Activated gamma-delta T cell (primary cell): Measurements from ENCODE around the gene MAGIX.

ENCODE experiments used
- DNase-seq: peaks from one replicate; lab custom pipeline; 2025; lab: John Stamatoyannopoulos, UW

The MAGIX gene

DNA sequence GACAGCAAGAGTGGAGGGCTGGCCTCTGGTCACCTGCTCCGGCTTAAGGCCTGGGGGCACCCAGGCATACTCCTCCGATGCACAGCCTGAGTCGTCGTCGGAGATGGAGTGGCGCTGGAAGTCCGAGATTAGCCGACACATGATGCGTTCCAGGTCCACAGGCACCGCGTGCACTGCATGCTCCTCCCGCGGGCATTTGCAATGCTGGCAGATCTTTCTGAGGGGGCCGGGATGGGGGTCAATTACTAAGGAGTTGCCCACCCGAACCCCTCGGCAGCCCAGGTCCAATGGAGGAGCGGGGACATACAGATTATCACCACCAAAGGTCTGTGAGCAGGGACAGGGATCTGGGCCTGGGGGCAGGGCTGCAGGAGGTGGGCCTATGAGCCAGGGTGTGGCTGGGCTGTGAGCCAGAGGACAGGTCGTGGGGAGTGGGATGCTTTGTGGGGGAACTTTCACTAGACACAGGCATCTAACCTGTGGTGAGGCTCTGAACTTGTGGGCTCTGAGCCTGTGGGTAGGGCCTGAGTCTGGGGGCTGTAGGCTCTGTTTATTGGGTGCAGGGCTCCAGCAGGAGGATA, 21.2 kb downstream of the MAGIX start:
- no peak for DNase-seq

- no peak for DNase-seq
These were observed 22.0 kb downstream of the MAGIX start for GRCh38 chrX:49184294-49185281.

DNA sequence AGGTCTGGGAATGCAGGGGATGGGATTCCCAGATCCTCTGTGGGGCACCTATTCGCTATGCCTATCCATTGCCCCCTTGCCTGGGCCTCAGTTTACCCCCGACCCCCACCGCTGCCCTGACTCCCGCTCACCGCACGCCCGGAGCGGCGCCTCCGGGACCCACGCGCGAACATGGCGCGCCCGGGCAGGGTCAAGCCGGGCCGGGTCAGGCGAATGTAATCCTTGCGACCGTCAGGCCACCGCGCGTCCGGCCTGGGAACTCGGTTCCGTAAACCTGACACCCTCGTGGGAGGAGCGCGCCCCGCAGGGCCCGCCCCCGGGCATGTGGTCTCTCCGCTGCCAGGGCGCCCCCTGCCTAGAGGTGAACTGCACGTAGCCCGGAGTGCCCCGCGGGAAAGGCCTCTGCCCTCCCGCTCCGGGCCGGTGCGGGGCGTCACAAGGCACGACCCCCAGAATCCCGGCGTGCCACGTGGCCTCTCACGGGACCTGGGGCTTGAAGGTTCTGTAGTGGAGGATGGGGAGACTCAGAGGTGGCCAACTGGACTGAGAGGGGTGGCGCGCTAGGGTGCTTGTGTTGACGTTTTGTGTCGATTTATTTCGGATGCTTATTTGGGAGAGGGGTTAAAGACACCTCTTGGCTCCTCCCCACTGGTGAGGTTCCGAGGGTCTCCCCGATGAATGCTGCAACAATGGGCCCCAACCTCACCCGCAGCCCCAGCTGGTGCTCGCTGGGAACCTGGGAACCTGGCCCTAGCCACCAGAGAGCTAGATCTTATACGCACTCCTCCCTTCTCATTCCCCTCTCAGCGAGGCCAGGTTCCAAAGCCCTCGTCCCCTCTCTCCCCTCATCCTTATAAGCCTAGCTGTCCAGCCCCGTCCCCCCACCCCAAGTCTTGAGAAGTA, 23.8 kb downstream of the MAGIX start, which contains the start of gene PRICKLE3:
PRICKLE3 (minus strand) TSS at position 249 of the 903 bp plus-strand sequence; CDS start at position 173, 76 bp downstream.
- DNase-seq = peak; percentile 51

DNA sequence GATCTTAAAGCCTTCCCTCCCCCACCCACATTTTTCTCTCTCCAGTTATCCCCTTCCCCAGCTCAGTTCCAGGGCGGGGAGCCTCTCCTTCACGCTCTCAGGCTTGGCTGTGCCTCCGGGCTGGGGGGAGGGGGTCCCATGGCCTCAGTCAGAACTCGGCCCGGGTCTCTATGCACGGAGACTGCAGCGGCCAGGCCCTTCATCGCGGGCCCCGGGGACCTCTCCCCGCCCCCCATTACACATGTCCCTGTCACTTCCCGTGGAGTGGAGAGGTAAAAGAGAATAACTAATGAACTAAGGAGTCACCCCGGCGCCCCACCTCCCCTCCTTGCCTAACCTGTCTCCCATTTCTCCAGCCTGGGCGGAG, 24.5 kb downstream of the MAGIX start:
- DNase-seq = no peak

DNA sequence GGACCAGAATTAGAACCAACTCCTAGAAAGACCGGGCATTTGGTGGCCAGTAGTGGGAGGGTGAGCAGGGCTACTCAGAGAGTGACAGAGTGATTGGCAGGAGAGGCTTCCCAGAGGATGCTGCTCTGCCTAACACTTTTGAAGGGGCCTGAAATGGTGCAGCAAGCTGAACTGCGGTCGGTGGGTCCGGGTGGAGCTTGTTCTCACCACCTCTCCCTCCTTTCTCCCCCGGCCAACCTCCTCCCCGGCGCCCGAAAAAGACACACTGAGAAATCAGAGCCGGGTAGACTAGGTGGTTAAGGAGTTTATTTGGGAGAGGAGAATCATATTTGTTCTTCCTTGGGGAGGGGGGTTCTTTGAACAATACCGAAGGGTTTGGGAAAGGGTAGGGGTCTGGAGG, 25.0 kb downstream of the MAGIX start:
- DNase-seq = no peak

DNA sequence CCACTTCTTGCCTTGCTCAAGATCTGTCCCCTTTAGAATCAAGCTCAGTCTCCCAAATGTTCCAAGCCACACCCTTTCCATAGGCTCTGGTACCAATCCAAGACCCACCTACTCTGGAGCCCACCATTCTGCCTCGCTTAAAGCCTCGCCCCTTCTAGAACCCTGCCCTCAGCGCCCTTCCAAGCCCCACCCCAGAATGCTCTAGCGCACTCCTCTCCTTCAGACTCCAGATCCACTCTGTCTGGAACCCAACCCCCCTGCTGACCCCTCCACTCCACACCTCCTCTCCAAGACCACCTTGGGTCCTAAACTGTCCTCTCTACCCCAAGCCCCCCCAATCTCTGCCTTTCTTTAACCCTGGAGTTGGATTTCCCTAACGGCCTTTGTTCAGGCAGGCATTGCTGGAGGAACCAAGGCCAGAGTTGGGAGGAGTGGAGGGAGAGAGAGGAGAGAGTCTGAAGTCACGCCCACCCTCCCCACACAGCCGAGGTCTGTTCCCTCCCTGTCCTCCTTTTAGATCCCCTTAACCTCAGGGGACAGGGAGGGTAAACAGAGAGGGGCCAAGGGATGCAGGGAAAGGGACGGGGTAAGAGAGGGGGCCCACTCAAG, 26.0 kb downstream of the MAGIX start:
- no peak for DNase-seq

GRCh38 chrX:49189606-49190005, 27.0 kb downstream of the MAGIX start:
- no peak for DNase-seq

DNA sequence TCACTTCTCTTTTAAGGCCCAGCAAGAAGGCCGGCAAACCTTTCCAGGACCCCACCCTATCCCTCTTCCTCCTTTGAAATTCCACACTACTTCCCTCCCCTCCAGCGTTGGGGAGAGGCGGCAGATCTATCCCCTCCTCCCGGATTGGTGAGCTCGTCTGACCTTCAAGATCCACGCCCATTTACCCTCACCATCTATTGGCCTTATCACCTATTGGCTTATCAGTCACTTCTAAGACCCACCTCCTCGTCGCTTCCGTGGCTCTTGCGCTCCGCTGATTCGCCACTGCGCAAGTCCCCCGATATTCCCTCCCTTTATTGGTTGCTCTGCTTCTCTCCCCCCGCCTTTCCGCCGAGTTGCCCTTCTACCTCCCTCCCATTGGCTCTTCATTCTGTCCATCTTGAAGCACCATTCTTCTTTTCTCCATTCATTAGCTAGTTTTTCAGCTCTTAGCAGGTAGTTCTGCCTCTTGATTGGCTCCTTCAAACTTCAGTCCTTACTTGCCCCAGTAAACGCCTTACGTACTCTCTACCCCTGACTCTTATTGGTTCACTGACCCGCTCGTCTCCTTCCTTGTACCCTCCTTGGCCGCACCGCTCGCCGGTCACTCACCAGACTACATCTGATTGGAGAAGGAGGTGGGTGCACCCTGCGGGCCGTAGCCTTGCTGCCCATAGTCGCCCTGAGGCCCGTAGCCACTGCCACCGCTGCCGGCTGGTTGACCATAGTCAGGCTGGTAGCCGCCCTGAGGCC, 28.4 kb downstream of the MAGIX start:
- peak; percentile 48 for DNase-seq

DNA sequence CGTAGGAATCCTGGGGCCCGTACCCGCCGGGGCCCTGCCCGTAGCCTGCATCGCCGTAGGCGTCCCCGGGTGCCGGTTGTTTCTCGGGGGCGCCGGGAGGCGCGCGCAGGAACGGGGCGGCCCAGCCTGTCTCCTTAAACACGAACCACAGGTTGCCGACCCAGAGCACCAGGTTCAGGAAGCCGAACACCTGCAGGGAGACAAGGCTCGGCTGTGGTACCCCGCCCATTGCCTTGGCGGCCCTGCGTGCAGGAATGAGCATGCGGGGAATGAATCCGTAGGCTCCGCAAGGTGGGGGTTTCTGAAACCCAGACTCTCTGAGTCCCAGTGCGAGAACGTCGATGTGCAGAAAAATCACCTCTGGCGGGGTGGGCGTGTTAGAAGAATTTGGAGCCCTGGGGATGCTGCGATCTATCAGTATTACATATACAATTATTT, 29.0 kb downstream of the MAGIX start:
- DNase-seq = no peak

DNA sequence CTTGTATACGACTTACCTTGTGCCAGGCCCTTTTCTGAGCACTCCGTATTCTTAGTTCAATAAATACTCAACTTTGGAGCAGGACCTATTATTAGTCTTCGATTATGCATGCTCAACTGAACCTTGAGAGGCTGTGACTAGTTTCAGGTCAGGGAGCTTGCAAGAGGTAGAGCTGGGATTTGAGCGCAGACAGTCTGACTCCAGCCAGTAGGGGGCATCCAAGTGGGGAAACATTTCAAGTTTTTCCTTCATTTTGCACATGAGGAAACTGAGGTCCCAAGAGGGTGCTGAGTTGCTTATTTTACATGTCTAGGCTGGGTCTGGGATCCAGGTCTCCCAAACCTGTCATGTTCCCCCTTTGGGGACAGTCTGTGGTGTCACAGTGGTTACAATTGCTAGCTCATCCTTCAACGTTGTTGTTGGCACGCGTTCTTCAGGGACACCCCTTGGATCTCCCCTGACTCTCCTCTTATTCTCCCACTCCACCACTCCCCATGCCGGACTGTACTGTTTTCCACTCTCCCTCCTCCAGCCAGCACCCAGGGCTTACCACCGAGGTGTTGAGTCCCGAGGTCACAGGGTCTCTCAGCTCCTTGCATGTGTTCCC, 30.3 kb downstream of the MAGIX start:
- DNase-seq = no peak

GRCh38 chrX:49193542-49193964, 31.0 kb downstream of the MAGIX start:
- no peak for DNase-seq

GRCh38 chrX:49197543-49198087, 35.1 kb downstream of the MAGIX start:
- no peak for DNase-seq

DNA sequence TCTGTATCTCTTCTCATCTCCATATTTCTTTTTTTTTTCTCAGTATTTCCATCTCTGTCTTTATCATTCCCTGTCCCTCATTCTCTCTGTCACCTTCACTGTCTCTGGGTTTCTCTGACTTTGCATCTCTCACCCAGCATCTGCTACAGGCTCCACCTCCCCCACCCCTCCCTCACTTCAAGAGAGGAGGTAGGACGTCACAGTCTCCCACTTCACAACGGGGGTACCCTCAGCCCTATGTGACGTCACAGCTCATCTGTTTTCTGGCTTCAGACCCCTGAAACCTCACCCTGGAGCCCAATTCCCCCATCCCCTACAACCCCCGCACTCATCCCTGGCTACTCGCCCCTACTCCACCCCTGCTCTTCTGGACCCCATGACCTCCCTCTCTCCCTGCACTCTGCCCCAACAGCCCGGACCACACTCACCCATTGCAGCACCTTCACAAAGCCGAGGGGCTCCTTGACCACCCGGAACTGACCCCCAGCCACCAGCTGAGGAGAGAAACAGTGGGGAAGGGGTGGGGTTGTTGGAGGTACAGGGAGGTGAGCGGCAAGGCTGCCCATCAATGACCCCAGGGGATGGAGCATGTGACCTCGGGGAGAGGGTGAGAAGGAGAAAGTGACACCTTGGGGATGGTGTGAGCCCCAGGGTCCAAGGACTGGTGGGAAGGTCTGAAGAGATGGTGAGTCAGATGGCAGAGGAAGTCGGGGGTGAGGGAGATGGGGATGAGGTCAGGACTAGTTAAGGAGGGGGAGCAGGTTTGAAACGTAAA, 36.2 kb downstream of the MAGIX start:
- no peak for DNase-seq

- no peak for DNase-seq
These were observed 36.7 kb downstream of the MAGIX start for GRCh38 chrX:49199315-49199595.

DNA sequence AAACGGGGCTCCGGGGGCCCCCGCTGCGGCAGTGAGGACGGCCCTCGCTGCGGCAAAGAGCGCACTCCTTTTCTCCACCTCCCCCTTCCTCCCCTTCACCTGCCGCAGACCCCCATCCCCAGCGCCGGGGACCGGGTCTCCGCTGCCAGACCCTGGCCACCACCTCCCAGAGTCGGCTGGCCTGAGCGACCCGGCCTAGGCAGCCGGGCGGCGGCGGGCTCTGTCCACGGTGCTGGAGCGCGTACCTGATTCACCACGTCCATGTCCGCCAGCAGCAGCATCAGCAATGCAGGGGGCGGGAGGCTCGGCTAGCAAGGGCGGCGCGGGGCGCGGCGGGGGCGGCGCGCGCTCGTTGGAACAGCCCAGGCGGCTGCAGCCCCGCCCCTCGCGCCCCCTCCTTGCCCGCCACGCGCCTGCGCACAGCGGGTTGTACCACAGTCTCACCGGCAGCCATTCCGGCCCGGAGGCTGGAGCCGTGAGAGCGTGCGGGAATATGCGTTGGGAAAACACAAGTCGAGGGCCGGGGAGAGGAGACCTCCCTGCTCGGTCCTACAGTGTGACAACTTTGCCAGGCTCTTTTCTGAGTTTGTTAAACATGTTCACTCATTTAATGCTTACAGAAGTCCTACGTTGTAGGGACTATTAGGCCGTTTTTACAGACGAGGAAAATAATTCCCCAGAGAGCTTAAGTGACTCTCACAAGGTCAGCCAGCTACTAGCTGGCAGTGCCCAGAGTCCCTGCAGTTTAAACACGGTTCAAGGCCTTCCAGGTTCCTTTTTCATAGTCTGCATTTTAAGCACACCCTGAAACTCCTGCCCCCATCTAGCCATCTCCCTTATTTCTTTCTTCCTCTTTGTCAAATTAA, 37.6 kb downstream of the MAGIX start, which contains the start of gene SYP:
SYP (minus strand) TSS at position 288 of the 866 bp plus-strand sequence; CDS start at position 281, 7 bp downstream.
- DNase-seq = peak; percentile 84

GRCh38 chrX:49202022-49202421, 39.5 kb downstream of the MAGIX start:
- DNase-seq = no peak

DNA sequence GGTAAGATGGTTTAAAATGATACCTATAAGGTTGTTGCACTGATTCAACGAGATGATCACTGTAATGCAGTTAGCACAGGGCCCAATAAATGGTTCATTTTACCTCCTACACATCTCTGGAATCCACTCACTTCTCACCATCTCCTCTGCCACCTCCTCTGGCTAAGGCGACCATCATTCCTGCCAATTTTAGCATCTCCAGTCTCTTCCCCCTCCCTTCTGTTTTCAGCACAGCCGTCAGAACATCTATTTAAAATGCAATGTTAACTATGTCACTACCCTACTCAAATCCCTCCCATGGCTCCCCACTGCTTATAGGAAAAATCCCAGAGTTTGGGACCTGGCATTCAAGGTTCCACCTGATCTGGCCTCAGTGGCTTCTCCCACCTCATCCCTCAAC, 41.0 kb downstream of the MAGIX start:
- DNase-seq = no peak

- DNase-seq = no peak
These were observed 41.5 kb downstream of the MAGIX start for GRCh38 chrX:49204017-49204416.
